ENCODE data around the gene GAD1.

GAD1 gene

DNA sequence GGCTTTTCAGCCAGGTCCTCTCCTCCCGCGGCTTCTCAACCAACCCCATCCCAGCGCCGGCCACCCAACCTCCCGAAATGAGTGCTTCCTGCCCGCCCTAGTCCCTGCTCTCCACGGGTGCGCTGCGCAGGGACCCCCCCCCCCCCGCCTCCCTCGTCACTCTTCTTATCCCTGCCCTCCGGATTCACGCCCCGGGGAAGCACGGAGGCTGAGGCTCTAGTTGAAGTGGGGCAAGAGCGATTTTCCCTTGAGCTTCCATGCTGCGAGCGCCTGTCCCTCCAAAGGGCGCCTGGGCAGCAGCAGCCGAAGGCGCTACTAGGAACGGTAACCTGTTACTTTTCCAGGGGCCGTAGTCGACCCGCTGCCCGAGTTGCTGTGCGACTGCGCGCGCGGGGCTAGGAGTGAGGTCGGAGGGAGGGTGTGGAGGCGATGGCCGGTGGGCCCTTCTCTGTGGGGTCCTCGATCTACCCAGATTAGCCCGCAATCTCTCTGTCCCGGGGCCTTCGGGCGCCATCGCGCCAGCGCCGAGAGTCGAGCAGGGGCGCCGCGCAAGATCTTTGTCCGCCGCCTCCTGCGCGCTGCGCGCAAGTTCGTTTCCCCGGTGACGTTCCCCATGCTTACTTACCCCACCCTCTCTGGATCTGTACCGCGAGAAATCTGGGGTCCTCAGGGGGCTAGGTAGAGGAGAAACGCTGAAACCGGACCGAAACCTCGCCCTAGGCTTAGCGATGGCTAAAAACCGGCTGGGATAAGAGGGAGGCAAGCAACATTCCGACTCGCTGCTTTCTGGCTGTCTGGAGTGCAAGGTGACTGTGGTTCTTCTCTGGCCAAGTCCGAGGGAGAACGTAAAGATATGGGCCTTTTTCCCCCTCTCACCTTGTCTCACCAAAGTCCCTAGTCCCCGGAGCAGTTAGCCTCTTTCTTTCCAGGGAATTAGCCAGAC is 677 bp downstream of the GAD1 start:
- DNase-seq (ENCODE audit: low read depth in 1 of 2, low spot score in 1 of 2): no peak

DNA sequence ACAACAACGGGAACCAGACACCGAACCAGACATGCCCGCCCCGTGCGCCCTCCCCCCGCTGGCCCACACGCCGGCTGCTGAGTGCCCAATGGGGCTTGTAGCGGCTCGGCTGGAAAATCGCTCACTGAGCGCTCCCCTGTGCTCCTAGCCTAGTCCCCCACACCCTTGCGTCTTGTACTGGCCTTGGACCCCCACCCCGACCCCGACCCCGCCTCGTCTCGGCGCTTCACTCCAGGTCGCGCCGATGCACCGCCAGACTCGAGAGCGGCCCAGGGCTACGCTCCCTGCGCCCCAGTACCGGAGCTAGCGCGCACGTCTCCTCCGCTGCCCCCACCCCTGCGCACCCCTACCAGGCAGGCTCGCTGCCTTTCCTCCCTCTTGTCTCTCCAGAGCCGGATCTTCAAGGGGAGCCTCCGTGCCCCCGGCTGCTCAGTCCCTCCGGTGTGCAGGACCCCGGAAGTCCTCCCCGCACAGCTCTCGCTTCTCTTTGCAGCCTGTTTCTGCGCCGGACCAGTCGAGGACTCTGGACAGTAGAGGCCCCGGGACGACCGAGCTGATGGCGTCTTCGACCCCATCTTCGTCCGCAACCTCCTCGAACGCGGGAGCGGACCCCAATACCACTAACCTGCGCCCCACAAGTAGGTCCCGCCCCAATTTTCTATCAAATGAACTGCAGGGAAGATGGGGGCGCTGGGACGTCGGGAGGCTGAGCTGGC is 1.5 kb downstream of the GAD1 start:
- no peak for DNase-seq (ENCODE audit: low read depth in 1 of 2, low spot score in 1 of 2)

- no peak for DNase-seq (ENCODE audit: low read depth in 1 of 2, low spot score in 1 of 2)
Measured at GRCh38 chr2:170818752-170819470, 2.2 kb downstream of the GAD1 start.

GRCh38 chr2:170819680-170820664 is 3.3 kb downstream of the GAD1 start:
- no peak for DNase-seq (ENCODE audit: low read depth in 1 of 2, low spot score in 1 of 2)

DNA sequence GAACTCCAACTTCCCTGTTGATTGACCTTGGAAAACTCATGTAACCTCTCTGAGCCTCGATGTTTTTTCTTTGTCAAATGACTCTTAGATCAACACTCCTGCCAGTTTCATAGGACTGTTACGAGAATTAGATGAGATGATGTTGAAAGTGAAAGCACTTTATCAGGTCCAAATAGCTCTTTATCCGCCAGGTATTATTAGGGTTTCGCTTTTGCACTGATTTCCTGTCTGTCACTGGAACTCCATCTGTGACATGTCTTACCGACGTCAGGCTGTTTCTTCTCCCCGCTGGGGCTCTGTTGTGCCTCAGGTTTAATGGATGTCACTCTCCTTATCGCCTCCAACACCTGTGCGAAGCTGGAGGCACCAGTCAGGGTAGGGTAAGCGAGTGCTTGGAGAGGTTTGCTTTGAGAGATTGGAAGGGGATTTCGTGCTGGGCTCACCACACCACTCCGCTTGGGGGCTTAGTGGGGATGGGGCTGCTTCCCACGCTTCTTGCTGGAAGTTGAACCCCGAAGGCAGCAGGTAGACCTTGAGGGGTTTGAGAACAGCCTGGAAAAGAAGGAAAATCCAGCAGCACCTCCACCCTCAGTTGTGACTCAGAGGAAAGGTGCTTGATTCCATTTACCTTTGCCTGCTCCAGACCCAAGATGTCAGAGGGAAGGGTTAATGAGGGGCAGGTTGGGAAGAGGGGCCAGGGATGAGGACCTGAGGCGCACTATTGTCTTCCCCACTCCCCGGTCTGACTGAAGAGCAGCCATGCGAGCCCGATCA is 4.3 kb downstream of the GAD1 start:
- DNase-seq (ENCODE audit: low read depth in 1 of 2, low spot score in 1 of 2): no peak

- no peak for DNase-seq (ENCODE audit: low read depth in 1 of 2, low spot score in 1 of 2)
Measured at GRCh38 chr2:170821531-170822289, 5.0 kb downstream of the GAD1 start.

GRCh38 chr2:170822290-170823087 is 5.8 kb downstream of the GAD1 start:
- no peak for DNase-seq (ENCODE audit: low read depth in 1 of 2, low spot score in 1 of 2)

DNA sequence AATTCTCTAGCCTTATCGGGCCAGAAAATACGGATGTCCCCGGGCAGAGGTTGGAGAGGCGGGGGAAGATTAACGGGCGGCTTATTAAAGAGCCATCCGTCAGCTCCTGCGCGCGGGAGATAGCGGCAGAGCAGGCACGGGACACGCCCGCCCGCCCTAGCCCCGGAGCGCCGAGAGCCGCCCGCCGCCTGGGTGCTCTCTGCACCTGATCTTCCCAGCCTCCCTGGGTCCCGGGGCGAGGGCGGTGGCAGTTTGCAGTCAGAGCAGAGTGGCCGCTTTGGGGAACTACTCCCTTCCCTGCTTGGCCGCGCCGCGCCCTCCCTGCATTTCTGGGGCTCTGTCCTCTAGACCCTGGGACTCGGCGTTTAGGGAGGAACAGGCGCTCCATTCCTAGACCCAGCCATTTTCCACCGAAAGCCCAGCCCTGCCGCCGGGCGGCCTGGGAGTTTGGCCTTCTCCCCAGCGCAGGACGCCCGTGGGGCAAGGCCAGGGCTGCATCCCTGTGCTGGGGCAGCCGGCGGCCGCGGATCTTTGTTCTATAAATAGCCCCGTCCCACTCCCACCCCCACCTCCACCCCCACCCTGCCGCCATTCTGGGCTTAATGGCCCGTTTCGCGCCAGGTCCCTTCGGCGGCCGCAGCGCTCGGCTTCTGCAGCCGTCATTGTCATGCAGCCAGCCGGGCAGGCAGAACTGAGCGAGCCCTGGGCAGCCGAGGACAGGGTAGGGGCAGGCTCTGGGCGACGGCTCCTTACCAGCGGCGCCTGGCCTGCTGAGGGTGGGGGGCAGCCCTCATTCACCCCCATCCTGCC is 6.6 kb downstream of the GAD1 start:
- no peak for DNase-seq (ENCODE audit: low read depth in 1 of 2, low spot score in 1 of 2)

- no peak for DNase-seq (ENCODE audit: low read depth in 1 of 2, low spot score in 1 of 2)
Measured at GRCh38 chr2:170823898-170824215, 7.2 kb downstream of the GAD1 start.

GRCh38 chr2:170824526-170825015 is 7.9 kb downstream of the GAD1 start:
- DNase-seq (ENCODE audit: low read depth in 1 of 2, low spot score in 1 of 2): no peak

DNA sequence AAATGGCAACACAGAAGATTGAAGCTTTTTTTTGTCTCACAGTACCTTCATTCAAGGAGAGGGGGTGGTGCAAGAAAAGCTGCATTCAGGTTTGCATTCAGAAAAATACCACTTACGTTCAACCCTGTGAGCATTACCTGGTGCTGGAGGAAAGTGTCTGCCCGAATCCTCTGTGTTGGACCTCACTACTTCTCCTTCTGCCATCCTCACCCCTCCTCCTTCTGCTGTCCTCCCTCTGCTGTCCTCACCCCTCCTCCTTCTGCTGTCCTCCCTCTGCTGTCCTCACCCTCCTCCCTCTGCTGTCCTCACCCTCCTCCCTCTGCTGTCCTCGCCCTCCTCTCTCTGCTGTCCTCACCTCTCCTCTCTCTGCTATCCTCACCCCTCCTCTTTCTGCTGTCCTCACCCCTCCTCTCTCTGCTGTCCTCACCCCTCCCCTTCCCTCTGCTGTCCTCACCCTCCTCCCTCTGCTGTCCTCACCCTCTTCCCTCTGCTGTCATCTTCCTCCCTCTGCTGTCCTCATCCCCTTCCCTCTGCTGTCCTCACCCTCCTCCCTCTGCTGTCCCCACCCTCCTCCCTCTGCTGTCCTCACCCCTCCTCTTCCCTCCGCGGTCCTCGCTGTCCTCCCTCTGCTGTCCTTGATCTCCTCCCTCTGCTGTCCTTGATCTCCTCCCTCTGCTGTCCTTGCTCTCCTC is 11.3 kb downstream of the GAD1 start:
- no peak for DNase-seq (ENCODE audit: low read depth in 1 of 2, low spot score in 1 of 2)

DNA sequence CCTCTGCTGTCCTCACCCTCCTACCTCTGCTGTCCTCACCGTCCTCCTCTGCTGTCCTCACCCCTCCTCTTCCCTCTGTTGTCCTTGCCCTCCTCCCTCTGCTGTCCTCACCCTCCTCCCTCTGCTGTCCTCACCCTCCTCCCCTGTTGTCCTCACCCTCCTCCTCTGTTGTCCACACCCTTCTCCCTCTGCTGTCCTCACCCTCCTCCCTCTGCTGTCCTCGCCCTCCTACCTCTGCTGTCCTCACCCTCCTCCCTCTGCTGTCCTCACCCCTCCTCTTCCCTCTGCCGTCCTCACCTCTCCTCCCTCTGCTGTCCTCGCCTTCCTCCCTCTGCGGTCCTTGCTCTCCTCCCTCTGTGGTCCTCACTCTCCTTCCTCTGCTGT is 11.8 kb downstream of the GAD1 start:
- DNase-seq (ENCODE audit: low read depth in 1 of 2, low spot score in 1 of 2): no peak

DNA sequence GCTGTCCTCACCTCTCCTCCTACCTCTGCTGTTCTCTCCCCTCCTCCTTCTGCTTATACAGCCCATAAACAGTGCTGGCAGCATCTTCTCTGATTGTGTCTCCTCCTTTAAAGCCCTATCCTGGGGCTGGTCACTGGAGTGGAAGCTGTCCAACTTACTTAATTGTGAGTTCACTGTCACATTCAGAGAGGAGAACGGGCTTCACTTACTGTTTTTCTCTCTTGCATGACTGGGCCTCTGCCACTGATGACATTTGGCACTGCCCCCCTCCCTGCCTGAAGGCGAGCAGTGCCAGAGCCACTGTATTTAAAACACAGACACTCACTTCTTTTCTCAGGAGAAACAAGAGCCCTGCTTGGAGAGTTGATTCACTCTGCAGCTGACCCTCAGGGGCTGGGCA is 12.3 kb downstream of the GAD1 start:
- no peak for DNase-seq (ENCODE audit: low read depth in 1 of 2, low spot score in 1 of 2)

DNA sequence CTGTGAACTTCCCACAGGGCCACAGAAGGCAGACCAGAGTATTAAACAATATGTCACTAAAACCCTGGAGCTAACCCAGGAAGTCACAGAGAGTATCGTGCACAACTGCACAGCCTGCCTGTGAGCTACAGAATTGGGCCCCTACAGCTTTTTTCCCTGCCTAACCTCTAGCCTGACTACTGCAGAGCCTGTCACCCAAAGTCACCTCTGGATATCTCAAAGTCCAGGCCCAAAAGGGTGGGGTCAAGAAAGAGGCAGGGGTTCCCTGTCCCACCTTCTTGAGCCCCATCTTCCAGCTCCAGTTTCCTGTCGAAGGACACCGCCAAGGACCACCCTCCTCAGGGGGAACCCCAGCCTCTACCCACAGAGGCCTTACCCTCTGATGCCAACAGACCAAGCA is 13.5 kb downstream of the GAD1 start:
- no peak for DNase-seq (ENCODE audit: low read depth in 1 of 2, low spot score in 1 of 2)

- no peak for DNase-seq (ENCODE audit: low read depth in 1 of 2, low spot score in 1 of 2)
Measured at GRCh38 chr2:170831115-170831514, 14.4 kb downstream of the GAD1 start.

- DNase-seq (ENCODE audit: low read depth in 1 of 2, low spot score in 1 of 2): no peak
Measured at GRCh38 chr2:170836027-170836426, 19.3 kb downstream of the GAD1 start.

DNA sequence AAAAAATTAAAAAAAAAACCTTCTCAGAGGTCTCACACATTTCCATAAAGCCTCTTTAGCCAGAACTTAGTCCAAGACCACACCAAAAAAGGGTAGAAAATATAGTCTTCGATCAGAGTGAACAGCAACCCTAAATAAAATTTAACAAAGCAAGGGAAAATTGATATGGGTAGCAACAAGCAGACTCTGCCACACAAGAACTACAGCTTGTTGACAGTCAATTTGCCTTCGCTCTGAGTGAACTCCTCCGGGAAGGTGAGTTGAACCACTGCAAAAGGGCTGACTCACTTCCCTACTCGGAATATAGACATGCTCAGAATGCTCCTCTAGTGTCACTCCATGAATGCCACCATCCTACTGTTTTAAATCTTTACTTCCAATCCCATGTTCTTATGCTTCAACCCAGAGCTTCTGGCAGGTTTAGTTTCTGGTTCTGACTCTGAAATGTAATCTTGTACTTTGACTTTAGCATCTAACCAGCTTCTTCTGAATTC is 24.1 kb downstream of the GAD1 start:
- no peak for DNase-seq (ENCODE audit: low read depth in 1 of 2, low spot score in 1 of 2)
